HepG2 (cell line): ENCODE measurements around the gene RER1. TPM values are rescaled to one million over a fixed set of nuclear protein-coding genes. Genes with fewer than 3 reads are reported as not detected.

Source experiments
- BCL6 ChIP-seq: IDR thresholded peaks from 2 replicates; pipeline ENCODE4 v1.6.1; 2016; ENCODE audit warnings: missing genetic modification reagents, missing compliant biosample characterization
- DNMT1 ChIP-seq: sonication (generic); formaldehyde crosslinking; IDR thresholded peaks from 2 replicates; pipeline ENCODE4 v1.5.1; 2020; ENCODE audit warnings: mild to moderate bottlenecking, missing genetic modification reagents
- HNF4G ChIP-seq, 2 experiments: sonication (generic) in 1 of 2; formaldehyde crosslinking in 1 of 2; IDR thresholded peaks; 2 replicates each; pipeline versions ENCODE4 v1.4.0 to v1.6.1; 2011 to 2020; ENCODE audit warnings: borderline replicate concordance in 2 of 2, low read depth in 2 of 2, mild to moderate bottlenecking in 2 of 2, low read length in 1 of 2, missing genetic modification reagents in 1 of 2, moderate library complexity in 1 of 2
- ISL2 ChIP-seq: sonication (generic); formaldehyde crosslinking; IDR thresholded peaks from 2 replicates; pipeline ENCODE4 v1.5.0; 2020; ENCODE audit warnings: missing genetic modification reagents
- MAFG ChIP-seq: sonication (generic); formaldehyde crosslinking; IDR thresholded peaks from 2 replicates; pipeline ENCODE4 v1.5.1; 2020; ENCODE audit warnings: mild to moderate bottlenecking, missing genetic modification reagents
- MBD4 ChIP-seq: IDR thresholded peaks from 2 replicates; pipeline ENCODE4 v1.6.1; 2012; ENCODE audit warnings: low read length, inconsistent platforms, borderline replicate concordance
- MTA3 ChIP-seq: sonication (generic); formaldehyde crosslinking; IDR thresholded peaks from 2 replicates; pipeline ENCODE4 v1.4.0; 2020; ENCODE audit warnings: missing genetic modification reagents
- PHF21A ChIP-seq: sonication (generic); formaldehyde crosslinking; IDR thresholded peaks from 2 replicates; pipeline ENCODE4 v1.5.0; 2020; ENCODE audit warnings: mild to moderate bottlenecking, missing genetic modification reagents
- SMARCE1 ChIP-seq: fragments of 450-650 bp; IDR thresholded peaks from 2 replicates; pipeline ENCODE4 v1.6.1; 2017; ENCODE audit warnings: borderline replicate concordance
- SP5 ChIP-seq: IDR thresholded peaks from 2 replicates; pipeline ENCODE4 v1.6.1; 2016; ENCODE audit warnings: low read depth, borderline replicate concordance
- STAG1 ChIP-seq: sonication (generic); formaldehyde crosslinking; IDR thresholded peaks from 2 replicates; pipeline ENCODE4 v1.4.0; 2020; ENCODE audit warnings: missing genetic modification reagents
- THYN1 ChIP-seq: sonication (generic); formaldehyde crosslinking; IDR thresholded peaks from 2 replicates; pipeline ENCODE4 v1.8.1; 2023; ENCODE audit warnings: low read depth, mild to moderate bottlenecking, moderate library complexity, missing genetic modification reagents, borderline replicate concordance
- TRIM24 ChIP-seq: sonication (generic); formaldehyde crosslinking; IDR thresholded peaks from 2 replicates; pipeline ENCODE4 v1.8.0; 2022; ENCODE audit warnings: mild to moderate bottlenecking, missing genetic modification reagents
- TSC22D2 ChIP-seq: sonication (generic); formaldehyde crosslinking; IDR thresholded peaks from 2 replicates; pipeline ENCODE4 v1.5.1; 2020; ENCODE audit warnings: missing genetic modification reagents, mild to moderate bottlenecking, borderline replicate concordance
- ZNF550 ChIP-seq: sonication (generic); formaldehyde crosslinking; IDR thresholded peaks from 2 replicates; pipeline ENCODE4 v1.4.0; 2020; ENCODE audit warnings: mild to moderate bottlenecking, missing genetic modification reagents, borderline replicate concordance
- ZNF773 ChIP-seq: sonication (generic); formaldehyde crosslinking; IDR thresholded peaks from 2 replicates; pipeline ENCODE4 v1.4.0; 2020; ENCODE audit warnings: missing genetic modification reagents, borderline replicate concordance
- ZNF816 ChIP-seq: sonication (generic); formaldehyde crosslinking; IDR thresholded peaks from 2 replicates; pipeline ENCODE4 v1.8.0; 2022; ENCODE audit warnings: missing genetic modification reagents, mild to moderate bottlenecking, borderline replicate concordance
- ZSCAN22 ChIP-seq: sonication (generic); formaldehyde crosslinking; IDR thresholded peaks from 2 replicates; pipeline ENCODE4 v1.4.0; 2020; ENCODE audit warnings: mild to moderate bottlenecking, missing genetic modification reagents
- ZSCAN31 ChIP-seq: sonication (generic); formaldehyde crosslinking; IDR thresholded peaks from 2 replicates; pipeline ENCODE4 v1.5.0; 2020; ENCODE audit warnings: low read depth, mild to moderate bottlenecking, missing genetic modification reagents
- ZSCAN9 ChIP-seq: IDR thresholded peaks from 2 replicates; pipeline ENCODE4 v1.6.1; 2016; ENCODE audit warnings: borderline replicate concordance
- polyA plus RNA-seq, 8 experiments: library from polyadenylated mRNA; depleted of rRNA in 3 of 8; stranded (reverse) in 7 of 8; unstranded in 1 of 8; fragments of >200 nt; fragmentation: Illumina TruSeq in 4 of 8; extraction: Trizol in 4 of 8; gene quantifications; 2 replicates each; pipeline versions ENCODE4 v1.2.1 to v1.2.3, GENCODE V29; 2011 to 2016; ENCODE audit warnings: low read depth in 4 of 8, missing spikeins in 1 of 8, mixed read lengths in 1 of 8; ENCODE audit not compliant: insufficient read depth in 1 of 8
- total RNA-seq, 5 experiments: library from RNA; depleted of rRNA; stranded (reverse); fragments of >200 nt; fragmentation: Illumina TruSeq; extraction: Trizol; gene quantifications; 2 replicates each; pipeline ENCODE4 v1.2.3, GENCODE V29; 2016; ENCODE audit warnings: low read depth in 1 of 5
- TF ChIP-seq, protein P1 (sequence below): sonication (generic); formaldehyde crosslinking; conservative IDR thresholded peaks from 2 replicates; pipeline ENCODE4 v1.4.0; 2020; ENCODE audit warnings: missing genetic modification reagents
- TF ChIP-seq, protein P2 (sequence below): sonication (generic); formaldehyde crosslinking; conservative IDR thresholded peaks from 2 replicates; pipeline ENCODE4 v1.8.0; 2022; ENCODE audit warnings: mild to moderate bottlenecking, moderate library complexity, missing genetic modification reagents
- TF ChIP-seq, protein P3 (sequence below): sonication (generic); formaldehyde crosslinking; IDR thresholded peaks from 2 replicates; pipeline ENCODE4 v1.4.0; 2020; ENCODE audit warnings: missing genetic modification reagents

Gene RER1
- total and polyA plus RNA-seq, 2 of the 13 experiments (the other 11 are each of a cell fraction or from before 2014, with no cell fraction given) = 128 to 164 TPM

DNA sequence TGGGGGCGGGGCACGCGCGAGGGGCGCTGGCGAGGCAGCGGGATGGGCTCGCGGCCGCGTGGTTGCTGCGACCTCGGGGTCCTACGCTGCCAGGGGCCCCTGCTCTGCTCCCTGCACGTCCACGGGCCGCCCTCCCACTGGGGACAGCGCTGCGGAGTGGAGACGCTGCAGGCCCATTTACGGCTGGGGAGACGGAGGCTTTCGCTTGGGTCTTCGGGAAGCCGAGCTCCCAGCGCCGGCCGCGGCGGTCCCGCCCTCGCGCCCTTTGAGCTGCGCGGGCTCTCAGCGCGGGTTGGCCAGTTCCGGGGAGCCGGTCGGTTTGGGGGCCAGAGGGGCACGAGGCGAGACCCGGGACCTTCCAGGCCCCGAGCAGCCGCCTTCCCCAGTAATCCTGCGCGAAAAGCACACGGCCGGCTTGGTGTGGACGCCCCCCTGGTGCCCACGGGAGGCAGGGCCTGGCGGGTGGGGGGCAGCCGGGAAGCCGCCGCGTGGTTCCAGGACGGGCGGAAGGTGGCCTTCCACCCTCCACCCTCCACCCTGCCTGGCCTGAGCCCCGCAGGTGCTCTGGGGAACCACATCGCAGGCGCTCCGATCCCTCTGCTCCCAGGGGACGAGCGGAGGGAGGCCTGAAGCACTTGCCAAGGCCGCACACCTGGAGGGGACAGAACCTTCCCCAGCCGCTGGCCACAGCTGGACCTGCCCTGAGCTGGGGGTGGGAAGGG is 21.3 kb downstream of the RER1 start (continued):
- TF ChIP-seq ZSCAN9 (CRISPR knock-in tag) = no peak
- no peak for TF ChIP-seq ZSCAN22
- TF ChIP-seq, protein P1, sequence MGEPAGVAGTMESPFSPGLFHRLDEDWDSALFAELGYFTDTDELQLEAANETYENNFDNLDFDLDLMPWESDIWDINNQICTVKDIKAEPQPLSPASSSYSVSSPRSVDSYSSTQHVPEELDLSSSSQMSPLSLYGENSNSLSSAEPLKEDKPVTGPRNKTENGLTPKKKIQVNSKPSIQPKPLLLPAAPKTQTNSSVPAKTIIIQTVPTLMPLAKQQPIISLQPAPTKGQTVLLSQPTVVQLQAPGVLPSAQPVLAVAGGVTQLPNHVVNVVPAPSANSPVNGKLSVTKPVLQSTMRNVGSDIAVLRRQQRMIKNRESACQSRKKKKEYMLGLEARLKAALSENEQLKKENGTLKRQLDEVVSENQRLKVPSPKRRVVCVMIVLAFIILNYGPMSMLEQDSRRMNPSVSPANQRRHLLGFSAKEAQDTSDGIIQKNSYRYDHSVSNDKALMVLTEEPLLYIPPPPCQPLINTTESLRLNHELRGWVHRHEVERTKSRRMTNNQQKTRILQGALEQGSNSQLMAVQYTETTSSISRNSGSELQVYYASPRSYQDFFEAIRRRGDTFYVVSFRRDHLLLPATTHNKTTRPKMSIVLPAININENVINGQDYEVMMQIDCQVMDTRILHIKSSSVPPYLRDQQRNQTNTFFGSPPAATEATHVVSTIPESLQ (CRISPR knock-in tag) = no peak
- 0 out of 2 replicates have a peak, but pooled peaks have one; percentile 15 for TF ChIP-seq DNMT1 (CRISPR knock-in tag)
- TF ChIP-seq PHF21A (CRISPR knock-in tag) = peak; percentile 52
- TF ChIP-seq MBD4 = no peak
- TF ChIP-seq STAG1 (CRISPR knock-in tag) = peak; percentile 8
- TF ChIP-seq TSC22D2 (CRISPR knock-in tag) = no peak
- TF ChIP-seq MTA3 (CRISPR knock-in tag) = no peak
- peak; percentile 18; the same call in 1 of the 2 replicates for TF ChIP-seq ZSCAN31
- TF ChIP-seq THYN1 (CRISPR knock-in tag) = no peak
- TF ChIP-seq BCL6 = no peak; the same call in 1 of the 2 replicates
- TF ChIP-seq ZNF550 = 0 out of 2 replicates have a peak, but pooled peaks have one; percentile 56
- TF ChIP-seq TRIM24 (CRISPR knock-in tag) = no peak
- TF ChIP-seq ZNF773 = 0 out of 2 replicates have a peak, but pooled peaks have one; percentile 39
- peak; percentile 77 for TF ChIP-seq HNF4G (IDR thresholded peaks at IDR 0.05; ENCODE audit: borderline replicate concordance, low read depth, low read length)
- peak; percentile 35 for TF ChIP-seq HNF4G (CRISPR knock-in tag; IDR thresholded peaks at IDR 0.05; ENCODE audit: borderline replicate concordance, low read depth)
- TF ChIP-seq ZNF816 (CRISPR knock-in tag) = no peak; the same call in 1 of the 2 replicates
- TF ChIP-seq, protein P2, sequence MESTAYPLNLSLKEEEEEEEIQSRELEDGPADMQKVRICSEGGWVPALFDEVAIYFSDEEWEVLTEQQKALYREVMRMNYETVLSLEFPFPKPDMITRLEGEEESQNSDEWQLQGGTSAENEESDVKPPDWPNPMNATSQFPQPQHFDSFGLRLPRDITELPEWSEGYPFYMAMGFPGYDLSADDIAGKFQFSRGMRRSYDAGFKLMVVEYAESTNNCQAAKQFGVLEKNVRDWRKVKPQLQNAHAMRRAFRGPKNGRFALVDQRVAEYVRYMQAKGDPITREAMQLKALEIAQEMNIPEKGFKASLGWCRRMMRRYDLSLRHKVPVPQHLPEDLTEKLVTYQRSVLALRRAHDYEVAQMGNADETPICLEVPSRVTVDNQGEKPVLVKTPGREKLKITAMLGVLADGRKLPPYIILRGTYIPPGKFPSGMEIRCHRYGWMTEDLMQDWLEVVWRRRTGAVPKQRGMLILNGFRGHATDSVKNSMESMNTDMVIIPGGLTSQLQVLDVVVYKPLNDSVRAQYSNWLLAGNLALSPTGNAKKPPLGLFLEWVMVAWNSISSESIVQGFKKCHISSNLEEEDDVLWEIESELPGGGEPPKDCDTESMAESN (CRISPR knock-in tag) = peak; percentile 67; the same call in 1 of the 2 replicates
- TF ChIP-seq ISL2 (CRISPR knock-in tag) = no peak
- peak; percentile 67 for TF ChIP-seq SP5 (CRISPR knock-in tag)
- TF ChIP-seq, protein P3, sequence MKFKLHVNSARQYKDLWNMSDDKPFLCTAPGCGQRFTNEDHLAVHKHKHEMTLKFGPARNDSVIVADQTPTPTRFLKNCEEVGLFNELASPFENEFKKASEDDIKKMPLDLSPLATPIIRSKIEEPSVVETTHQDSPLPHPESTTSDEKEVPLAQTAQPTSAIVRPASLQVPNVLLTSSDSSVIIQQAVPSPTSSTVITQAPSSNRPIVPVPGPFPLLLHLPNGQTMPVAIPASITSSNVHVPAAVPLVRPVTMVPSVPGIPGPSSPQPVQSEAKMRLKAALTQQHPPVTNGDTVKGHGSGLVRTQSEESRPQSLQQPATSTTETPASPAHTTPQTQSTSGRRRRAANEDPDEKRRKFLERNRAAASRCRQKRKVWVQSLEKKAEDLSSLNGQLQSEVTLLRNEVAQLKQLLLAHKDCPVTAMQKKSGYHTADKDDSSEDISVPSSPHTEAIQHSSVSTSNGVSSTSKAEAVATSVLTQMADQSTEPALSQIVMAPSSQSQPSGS (CRISPR knock-in tag) = no peak
- no peak for TF ChIP-seq SMARCE1
- no peak for TF ChIP-seq MAFG (CRISPR knock-in tag)
